HCT116 (cell line): ENCODE data around the gene ZDHHC14. TPM values are rescaled to one million over a fixed set of nuclear protein-coding genes. Genes with fewer than 3 reads are reported as not detected.

Source experiments
- ATAC-seq: fragments of 200-7000 bp; cut with Tn5 transposase; 2 replicates; pipeline ENCODE4 v1.9.1; 2020; ENCODE audit warnings: mild to moderate bottlenecking, moderate library complexity
- BruUV-seq: library from RNA; stranded (reverse); fragments of 400-500 nt; replicated peaks from 2 replicates; lab custom pipeline; 2021; lab: Mats Ljungman, UMichigan
- CTCF ChIA-PET: fragments of 300-600 bp; sonication (Branson Sonifier 250); formaldehyde crosslinking; loops from one replicate; lab custom pipeline; 2021; ENCODE audit warnings: antibody characterized with exemption; lab: Charles Lee
- POLR2A ChIA-PET: fragments of 300-600, 350-600 bp; sonication (Branson Sonifier 250); formaldehyde crosslinking; loops from one replicate; lab custom pipeline; 2021; ENCODE audit warnings: antibody characterized with exemption; lab: Charles Lee
- RAD21 ChIA-PET, 2 experiments: fragments of 300-600 bp; sonication (Branson Sonifier 250); formaldehyde crosslinking; loops; one replicate each; lab custom pipeline; 2023; ENCODE audit warnings: low total read pairs in 2 of 2; ENCODE audit not compliant: uncharacterized antibody in 2 of 2, unreplicated experiment in 2 of 2, low non-redundant PET in 1 of 2; lab: Charles Lee
- DNase-seq: peaks from one replicate; pipeline ENCODE4 v3.0.0-alpha.2; 2010; ENCODE audit warnings: low read depth, low spot score
- H2AFZ ChIP-seq: fragments of 200-600 bp; shearing (Covaris generic), sonication (generic); 2 replicates; pipeline ENCODE4 v1.6.1; 2017; ENCODE audit warnings: low read depth, mixed run types, mixed read lengths, antibody characterized with exemption, low read length; ENCODE audit not compliant: poor library complexity, severe bottlenecking
- H3K27ac ChIP-seq: 2 replicates; pipeline ENCODE4 v1.5.1; 2012; ENCODE audit warnings: low read depth, low read length
- H3K27me3 ChIP-seq: fragments of 200-600 bp; sonication (generic); 2 replicates; pipeline ENCODE4 v1.6.1; 2016; ENCODE audit warnings: mixed run types, low read length, mixed read lengths; ENCODE audit not compliant: insufficient read depth
- H3K36me3 ChIP-seq, 2 experiments: fragments of 200-500 bp in 1 of 2; fragments of 200-600 bp in 1 of 2; sonication (Bioruptor generic) in 1 of 2; sonication (generic) in 1 of 2; 2 replicates each; pipeline versions ENCODE4 v1.5.1 to v1.6.1; 2014 to 2016; ENCODE audit warnings: low read length in 2 of 2, inconsistent platforms in 1 of 2, mixed read lengths in 1 of 2, mixed run types in 1 of 2; ENCODE audit not compliant: insufficient read depth in 2 of 2, control insufficient read depth in 1 of 2
- H3K4me1 ChIP-seq, 2 experiments: fragments of 200-600 bp in 1 of 2; sonication (generic) in 1 of 2; 2 replicates each; pipeline versions ENCODE4 v1.5.1 to v1.6.1; 2012 to 2017; ENCODE audit warnings: low read length in 2 of 2, inconsistent platforms in 1 of 2, mild to moderate bottlenecking in 1 of 2, mixed read lengths in 1 of 2, mixed run types in 1 of 2, moderate library complexity in 1 of 2; ENCODE audit not compliant: insufficient read depth in 2 of 2, control insufficient read depth in 1 of 2
- H3K4me2 ChIP-seq: fragments of 200-600 bp; sonication (generic); 2 replicates; pipeline ENCODE4 v1.6.1; 2017; ENCODE audit warnings: mixed run types, low read length, mixed read lengths
- H3K4me3 ChIP-seq, 2 experiments: fragments of 200-600 bp in 1 of 2; sonication (generic) in 1 of 2; replicated peaks in 1 of 2; 2 replicates each; pipeline ENCODE4 v1.5.1; 2011 to 2016; ENCODE audit warnings: low read length in 2 of 2, control low read depth in 1 of 2, low read depth in 1 of 2, mild to moderate bottlenecking in 1 of 2, mixed read lengths in 1 of 2, mixed run types in 1 of 2
- H3K79me2 ChIP-seq: fragments of 200-600 bp; sonication (generic); 2 replicates; pipeline ENCODE4 v1.6.1; 2017; ENCODE audit warnings: mild to moderate bottlenecking, mixed run types, low read length, moderate library complexity, mixed read lengths; ENCODE audit not compliant: insufficient read depth
- H3K9ac ChIP-seq: fragments of 200-600 bp; sonication (generic); 2 replicates; pipeline ENCODE4 v1.6.1; 2016; ENCODE audit warnings: low read length, mixed read lengths
- H3K9me2 ChIP-seq: fragments of 200-600 bp; sonication (generic), shearing (Covaris generic); 2 replicates; pipeline ENCODE4 v1.6.1; 2017; ENCODE audit warnings: mixed run types, mild to moderate bottlenecking, moderate library complexity; ENCODE audit not compliant: insufficient read depth
- H3K9me3 ChIP-seq, 2 experiments: fragments of 200-500 bp in 1 of 2; fragments of 200-600 bp in 1 of 2; sonication (Bioruptor generic) in 1 of 2; sonication (generic) in 1 of 2; 2 replicates each; pipeline ENCODE4 v1.6.1; 2014 to 2017; ENCODE audit warnings: low read length in 2 of 2, mixed read lengths in 2 of 2, inconsistent platforms in 1 of 2, low read depth in 1 of 2, mild to moderate bottlenecking in 1 of 2, mixed run types in 1 of 2, moderate library complexity in 1 of 2; ENCODE audit not compliant: control insufficient read depth in 1 of 2, insufficient read depth in 1 of 2
- H4K20me1 ChIP-seq: fragments of 200-600 bp; sonication (generic), shearing (Covaris generic); 2 replicates; pipeline ENCODE4 v1.6.1; 2017; ENCODE audit warnings: mixed run types, mild to moderate bottlenecking, moderate library complexity; ENCODE audit not compliant: insufficient read depth
- EGR1 ChIP-seq: IDR thresholded peaks from 2 replicates; pipeline ENCODE4 v1.6.1; 2012; ENCODE audit warnings: low read depth
- RAD21 ChIP-seq: IDR thresholded peaks from 2 replicates; pipeline ENCODE4 v1.6.1; 2012; ENCODE audit warnings: low read depth, mild to moderate bottlenecking
- SP1 ChIP-seq: IDR thresholded peaks from 2 replicates; pipeline ENCODE4 v1.6.1; 2012; ENCODE audit warnings: low read depth
- SRF ChIP-seq: IDR thresholded peaks from 2 replicates; pipeline ENCODE4 v1.6.1; 2012; ENCODE audit warnings: low read depth
- YY1 ChIP-seq: IDR thresholded peaks from 2 replicates; pipeline ENCODE4 v1.6.1; 2011; ENCODE audit warnings: low read length, low read depth, moderate library complexity, mild to moderate bottlenecking; ENCODE audit not compliant: insufficient replicate concordance; ENCODE audit errors: extremely low read depth
- intact Hi-C: fragments of 100-400 bp; cut with micrococcal nuclease; formaldehyde crosslinking; loops from 2 replicates; pipeline ENCODE4 v1.10.0; 2022
- total RNA-seq: library from RNA; stranded (reverse); gene quantifications from one replicate; pipeline ENCODE4 v1.2.1, GENCODE V29; 2021; ENCODE audit not compliant: unreplicated experiment
- TF ChIP-seq, protein P1 (sequence below), 3 experiments: fragments of 200-600 bp in 1 of 3; sonication (generic) in 1 of 3; IDR thresholded peaks in 2 of 3; conservative IDR thresholded peaks in 1 of 3; 2 replicates each; pipeline ENCODE4 v1.5.1; 2012 to 2017; ENCODE audit warnings: low read depth in 2 of 3, low read length in 2 of 3, antibody characterized with exemption in 1 of 3, borderline replicate concordance in 1 of 3, control low read depth in 1 of 3, mild to moderate bottlenecking in 1 of 3, mixed read lengths in 1 of 3, mixed run types in 1 of 3, moderate library complexity in 1 of 3; ENCODE audit not compliant: insufficient read depth in 1 of 3
- TF ChIP-seq, protein P2 (sequence below): IDR thresholded peaks from 2 replicates; pipeline ENCODE4 v1.6.1; 2011; ENCODE audit warnings: mild to moderate bottlenecking, low read length, moderate library complexity; ENCODE audit not compliant: insufficient replicate concordance; ENCODE audit errors: extremely low read depth

ZDHHC14 gene
- total RNA-seq, 1 experiment from 2014 or later, result 5.3 TPM

DNA sequence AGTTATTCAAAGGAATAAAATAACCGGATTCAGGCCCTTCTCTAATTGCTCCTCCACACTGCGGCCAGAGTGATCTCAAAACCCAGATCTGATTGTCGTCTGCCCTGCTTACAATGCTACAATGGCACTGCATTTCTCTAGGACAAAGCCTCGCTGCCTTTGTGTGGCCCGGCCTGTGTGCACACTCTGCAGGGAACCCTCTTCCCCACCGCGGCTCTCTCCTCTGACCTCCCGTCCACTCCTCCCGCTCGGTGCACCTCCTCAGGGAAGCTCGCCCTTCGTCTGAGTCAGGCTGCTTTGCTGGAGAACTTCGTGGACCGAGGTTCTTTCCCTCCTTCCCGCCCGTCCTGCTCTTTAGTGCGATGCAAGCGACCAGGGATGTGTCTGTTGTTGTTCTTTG is 340.4 kb downstream of the ZDHHC14 start (continued):
- TF ChIP-seq YY1, result no peak

DNA sequence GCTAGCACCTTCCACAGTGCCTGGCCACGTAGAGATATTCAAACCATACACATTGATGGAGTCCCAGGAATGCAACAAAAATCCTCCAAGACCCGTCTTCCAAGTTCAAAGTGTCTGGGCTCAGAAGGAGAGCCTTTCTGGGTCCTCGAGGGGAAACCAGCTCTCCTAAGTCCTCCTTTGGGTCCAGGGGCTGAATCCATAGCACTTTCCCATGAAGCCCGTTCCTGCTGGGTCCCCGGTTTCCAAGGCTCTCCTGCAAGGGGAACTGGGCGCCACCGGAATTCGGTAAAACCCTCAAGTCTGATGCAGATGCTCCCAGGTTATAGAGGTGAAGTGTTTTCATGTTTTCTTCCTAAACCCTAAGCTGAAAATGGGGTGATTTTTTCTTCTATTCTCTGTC is 340.8 kb downstream of the ZDHHC14 start:
- no peak for ATAC-seq
- CTCF ChIA-PET, result no interaction called here
- H2AFZ ChIP-seq, result no peak overlapping the region
- no peak overlapping the region for H3K27ac ChIP-seq
- POLR2A ChIA-PET, result no interaction called here
- no peaks in the 10 kb centered on the region for H3K9me3 ChIP-seq
- H3K79me2 ChIP-seq, result no peaks in the 10 kb centered on the region
- no peak for DNase-seq
- intact Hi-C loops, result no loop called here
- H3K4me2 ChIP-seq, result no peak overlapping the region
- no peaks in the 10 kb centered on the region for H3K36me3 ChIP-seq
- H3K9me2 ChIP-seq, result no peaks in the 10 kb centered on the region
- H3K4me1 ChIP-seq, result no peaks in the 10 kb centered on the region
- TF ChIP-seq SP1, result no peak
- TF ChIP-seq, protein P1, sequence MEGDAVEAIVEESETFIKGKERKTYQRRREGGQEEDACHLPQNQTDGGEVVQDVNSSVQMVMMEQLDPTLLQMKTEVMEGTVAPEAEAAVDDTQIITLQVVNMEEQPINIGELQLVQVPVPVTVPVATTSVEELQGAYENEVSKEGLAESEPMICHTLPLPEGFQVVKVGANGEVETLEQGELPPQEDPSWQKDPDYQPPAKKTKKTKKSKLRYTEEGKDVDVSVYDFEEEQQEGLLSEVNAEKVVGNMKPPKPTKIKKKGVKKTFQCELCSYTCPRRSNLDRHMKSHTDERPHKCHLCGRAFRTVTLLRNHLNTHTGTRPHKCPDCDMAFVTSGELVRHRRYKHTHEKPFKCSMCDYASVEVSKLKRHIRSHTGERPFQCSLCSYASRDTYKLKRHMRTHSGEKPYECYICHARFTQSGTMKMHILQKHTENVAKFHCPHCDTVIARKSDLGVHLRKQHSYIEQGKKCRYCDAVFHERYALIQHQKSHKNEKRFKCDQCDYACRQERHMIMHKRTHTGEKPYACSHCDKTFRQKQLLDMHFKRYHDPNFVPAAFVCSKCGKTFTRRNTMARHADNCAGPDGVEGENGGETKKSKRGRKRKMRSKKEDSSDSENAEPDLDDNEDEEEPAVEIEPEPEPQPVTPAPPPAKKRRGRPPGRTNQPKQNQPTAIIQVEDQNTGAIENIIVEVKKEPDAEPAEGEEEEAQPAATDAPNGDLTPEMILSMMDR (IDR thresholded peaks at IDR 0.05 in 2 of 3, conservative IDR thresholded peaks at IDR 0.05 in 1 of 3; ENCODE audit: borderline replicate concordance in 1 of 3, insufficient read depth in 1 of 3, low read depth in 2 of 3, low read length in 2 of 3), result no peak
- TF ChIP-seq, protein P2, sequence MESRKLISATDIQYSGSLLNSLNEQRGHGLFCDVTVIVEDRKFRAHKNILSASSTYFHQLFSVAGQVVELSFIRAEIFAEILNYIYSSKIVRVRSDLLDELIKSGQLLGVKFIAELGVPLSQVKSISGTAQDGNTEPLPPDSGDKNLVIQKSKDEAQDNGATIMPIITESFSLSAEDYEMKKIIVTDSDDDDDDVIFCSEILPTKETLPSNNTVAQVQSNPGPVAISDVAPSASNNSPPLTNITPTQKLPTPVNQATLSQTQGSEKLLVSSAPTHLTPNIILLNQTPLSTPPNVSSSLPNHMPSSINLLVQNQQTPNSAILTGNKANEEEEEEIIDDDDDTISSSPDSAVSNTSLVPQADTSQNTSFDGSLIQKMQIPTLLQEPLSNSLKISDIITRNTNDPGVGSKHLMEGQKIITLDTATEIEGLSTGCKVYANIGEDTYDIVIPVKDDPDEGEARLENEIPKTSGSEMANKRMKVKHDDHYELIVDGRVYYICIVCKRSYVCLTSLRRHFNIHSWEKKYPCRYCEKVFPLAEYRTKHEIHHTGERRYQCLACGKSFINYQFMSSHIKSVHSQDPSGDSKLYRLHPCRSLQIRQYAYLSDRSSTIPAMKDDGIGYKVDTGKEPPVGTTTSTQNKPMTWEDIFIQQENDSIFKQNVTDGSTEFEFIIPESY, result no peak
- TF ChIP-seq EGR1, result no peak
- TF ChIP-seq RAD21, result no peak
- no peak for TF ChIP-seq SRF
- TF ChIP-seq, all 23 proteins: peak for 0
- RAD21 ChIA-PET, result no interaction called here
- Histone ChIP-seq H4K20me1 (no peaks in the 10 kb centered on the region), H3K9ac (no peak overlapping the region), H3K27me3 (no peaks in the 10 kb centered on the region), H3K4me3 (no peak overlapping the region)
- no TSS peak for BruUV-seq
